Left kidney (tissue), 1 donor: ENCODE measurements around the gene ZBED3. TPM values are rescaled to one million over a fixed set of nuclear protein-coding genes. Genes with fewer than 3 reads are reported as not detected.

Experiments used
- polyA plus RNA-seq: library from polyadenylated mRNA; unstranded; fragments of 120-200 nt; gene quantifications from one replicate; pipeline ENCODE4 v1.2.1, GENCODE V29; 2013; ENCODE audit not compliant: insufficient read length

The ZBED3 gene
- polyA plus RNA-seq, 1 donor: 40.3 TPM

Other genes starting within 250 kb of the ZBED3 start
- 0.32 TPM for gene S100Z, start 237.3 kb downstream of the ZBED3 start, polyA plus RNA-seq
- gene CRHBP, start 134.2 kb downstream of the ZBED3 start, polyA plus RNA-seq: 24.2 TPM
- gene AGGF1, start 56.9 kb downstream of the ZBED3 start, polyA plus RNA-seq: 34.2 TPM
- gene PDE8B, start 123.4 kb upstream of the ZBED3 start, polyA plus RNA-seq: 6.0 TPM